Liver (tissue), 9 donors: ENCODE data around the gene HDLBP. TPM values are rescaled to one million over a fixed set of nuclear protein-coding genes. Genes with fewer than 3 reads are reported as not detected.

Experiments used
- DNase-seq: peaks from one replicate; pipeline ENCODE4 v3.0.0-alpha.2; 2017; ENCODE audit warnings: low spot score
- H3K27ac ChIP-seq, 2 donors: one replicate each; pipeline ENCODE4 v1.7.0; 2013; ENCODE audit warnings: inconsistent platforms in 2 of 2, low read length in 2 of 2, control low read depth in 1 of 2, low read depth in 1 of 2, mild to moderate bottlenecking in 1 of 2
- H3K27me3 ChIP-seq, 4 donors: one replicate each; pipeline versions ENCODE4 v1.6.1 to v1.7.0; 2013; ENCODE audit warnings: low read length in 3 of 4, inconsistent platforms in 1 of 4, mild to moderate bottlenecking in 1 of 4, moderate library complexity in 1 of 4; ENCODE audit not compliant: control insufficient read depth in 4 of 4, insufficient read depth in 4 of 4
- H3K36me3 ChIP-seq, 4 donors: one replicate each; pipeline versions ENCODE4 v1.6.1 to v1.7.0; 2013; ENCODE audit warnings: low read length in 3 of 4, mild to moderate bottlenecking in 3 of 4, low read depth in 1 of 4, moderate library complexity in 1 of 4; ENCODE audit not compliant: control insufficient read depth in 4 of 4, insufficient read depth in 3 of 4
- H3K4me1 ChIP-seq, 4 donors: one replicate each; pipeline versions ENCODE4 v1.6.1 to v1.7.0; 2013; ENCODE audit warnings: low read length in 3 of 4, mild to moderate bottlenecking in 3 of 4, moderate library complexity in 1 of 4; ENCODE audit not compliant: control insufficient read depth in 4 of 4, insufficient read depth in 4 of 4
- H3K4me3 ChIP-seq, 3 donors: one replicate each; pipeline versions ENCODE4 v1.6.1 to v1.7.0; 2013; ENCODE audit warnings: low read length in 3 of 3, control low read depth in 1 of 3, low read depth in 1 of 3, mild to moderate bottlenecking in 1 of 3
- H3K9ac ChIP-seq, 2 donors: one replicate each; pipeline ENCODE4 v1.7.0; 2013; ENCODE audit warnings: low read length in 2 of 2, mild to moderate bottlenecking in 2 of 2, moderate library complexity in 2 of 2, control low read depth in 1 of 2, low read depth in 1 of 2
- H3K9me3 ChIP-seq, 4 donors: one replicate each; pipeline versions ENCODE4 v1.6.1 to v1.7.0; 2013; ENCODE audit warnings: low read length in 3 of 4; ENCODE audit not compliant: control insufficient read depth in 4 of 4
- ATF3 ChIP-seq: IDR thresholded peaks from 2 replicates; pipeline ENCODE4 v1.6.1; 2016; ENCODE audit warnings: antibody characterized with exemption
- CTCF ChIP-seq: fragments of 150-350 bp; IDR thresholded peaks from 2 replicates; pipeline ENCODE4 v1.5.1; 2017; ENCODE audit warnings: improper control_type of control experiment, low read depth, low read length; ENCODE audit not compliant: missing input control
- GABPA ChIP-seq, 2 donors: IDR thresholded peaks in 1 of 2; conservative IDR thresholded peaks in 1 of 2; 2 replicates each; pipeline ENCODE4 v1.6.1; 2016; ENCODE audit warnings: antibody characterized with exemption in 2 of 2, mild to moderate bottlenecking in 1 of 2, moderate library complexity in 1 of 2
- HNF4A ChIP-seq, 2 donors: conservative IDR thresholded peaks; 2 replicates each; pipeline ENCODE4 v1.6.1; 2016; ENCODE audit warnings: antibody characterized with exemption in 2 of 2, mild to moderate bottlenecking in 2 of 2
- HNF4G ChIP-seq: IDR thresholded peaks from 2 replicates; pipeline ENCODE4 v1.6.1; 2016; ENCODE audit warnings: antibody characterized with exemption
- NR2F2 ChIP-seq: IDR thresholded peaks from 2 replicates; pipeline ENCODE4 v1.6.1; 2016; ENCODE audit warnings: antibody characterized with exemption
- REST ChIP-seq: IDR thresholded peaks from 2 replicates; pipeline ENCODE4 v1.6.1; 2016; ENCODE audit warnings: antibody characterized with exemption, mild to moderate bottlenecking
- RXRA ChIP-seq, 2 donors: IDR thresholded peaks; 2 replicates each; pipeline ENCODE4 v1.6.1; 2017 to 2018; ENCODE audit warnings: antibody characterized with exemption in 2 of 2, mild to moderate bottlenecking in 1 of 2
- SP1 ChIP-seq: IDR thresholded peaks from 2 replicates; pipeline ENCODE4 v1.6.1; 2018; ENCODE audit warnings: antibody characterized with exemption, mild to moderate bottlenecking
- TAF1 ChIP-seq: conservative IDR thresholded peaks from 2 replicates; pipeline ENCODE4 v1.6.1; 2016; ENCODE audit warnings: antibody characterized with exemption, mild to moderate bottlenecking
- YY1 ChIP-seq: IDR thresholded peaks from 2 replicates; pipeline ENCODE4 v1.6.1; 2016; ENCODE audit warnings: antibody characterized with exemption, mild to moderate bottlenecking
- WGBS: extraction: QIAGEN DNeasy Blood & Tissue Kit; methylation state at CpG from one replicate; pipeline ENCODE4 v1.1.7; 2013; 5-methylcytosine and 5-hydroxymethylcytosine counted together
- polyA plus RNA-seq, 2 donors: library from polyadenylated mRNA; stranded (reverse) in 1 of 2; unstranded in 1 of 2; fragments of 200-250 nt in 1 of 2; fragments of >200 nt in 1 of 2; fragmentation: Nextera tagmentation in 1 of 2; extraction: Ambion mirVana in 1 of 2; gene quantifications; one replicate each; pipeline versions ENCODE4 v1.2.1 to v1.2.3, GENCODE V29; 2013 to 2015
- total RNA-seq, 2 donors: library from RNA; depleted of rRNA; stranded (reverse); fragments of >200 nt; gene quantifications; one replicate each; pipeline ENCODE4 v1.2.3, GENCODE V29; 2014
- donor health status: healthy.
- donor health status: healthy.
- donor health status: healthy.
- donor health status: healthy.
- donor health status: healthy.

The HDLBP gene
- total and polyA plus RNA-seq, 4 donors: 219 to 580 (median 258) TPM

GRCh38 chr2:241308267-241308666 is 7.2 kb downstream of the HDLBP start (continued):
- TF ChIP-seq GABPA (IDR thresholded peaks at IDR 0.05 in 1 of 2, conservative IDR thresholded peaks at IDR 0.05 in 1 of 2) (no peak), HNF4A (conservative IDR thresholded peaks at IDR 0.05) (no peak)

DNA sequence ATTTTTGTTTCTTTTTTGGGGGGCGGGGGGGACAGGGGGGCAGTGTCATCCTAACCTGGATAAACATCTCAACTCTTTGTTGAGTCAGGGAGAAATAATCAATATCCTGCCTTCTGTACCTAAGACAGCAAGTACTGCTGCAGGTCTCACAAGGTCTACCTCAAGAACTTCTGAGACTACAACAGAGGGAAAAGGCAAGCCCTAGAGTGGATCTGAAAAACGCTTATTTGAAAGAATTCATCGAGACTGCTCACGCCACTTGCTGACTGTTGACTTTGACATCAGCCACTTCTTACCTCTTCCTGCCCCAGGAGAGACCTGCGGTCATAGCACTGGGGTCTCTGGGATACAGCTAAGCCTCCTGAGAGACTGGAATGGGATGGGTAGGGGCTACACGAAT is 8.4 kb downstream of the HDLBP start:
- no peak for DNase-seq
- Histone ChIP-seq H3K4me3 (no peak overlapping the region), H3K9ac (no peak overlapping the region), H3K27me3 (no peaks in the 10 kb centered on the region), H3K36me3 (no peaks in the 10 kb centered on the region), H3K27ac (no peak overlapping the region), H3K9me3 (no peaks in the 10 kb centered on the region), H3K4me1 (peaks cover 3 to 50% (median 40%) of the 10 kb centered on the region in 4 donors)
- no peak for TF ChIP-seq YY1
- 75% methylated on average over 6 of the region's 6 CpGs for WGBS

DNA sequence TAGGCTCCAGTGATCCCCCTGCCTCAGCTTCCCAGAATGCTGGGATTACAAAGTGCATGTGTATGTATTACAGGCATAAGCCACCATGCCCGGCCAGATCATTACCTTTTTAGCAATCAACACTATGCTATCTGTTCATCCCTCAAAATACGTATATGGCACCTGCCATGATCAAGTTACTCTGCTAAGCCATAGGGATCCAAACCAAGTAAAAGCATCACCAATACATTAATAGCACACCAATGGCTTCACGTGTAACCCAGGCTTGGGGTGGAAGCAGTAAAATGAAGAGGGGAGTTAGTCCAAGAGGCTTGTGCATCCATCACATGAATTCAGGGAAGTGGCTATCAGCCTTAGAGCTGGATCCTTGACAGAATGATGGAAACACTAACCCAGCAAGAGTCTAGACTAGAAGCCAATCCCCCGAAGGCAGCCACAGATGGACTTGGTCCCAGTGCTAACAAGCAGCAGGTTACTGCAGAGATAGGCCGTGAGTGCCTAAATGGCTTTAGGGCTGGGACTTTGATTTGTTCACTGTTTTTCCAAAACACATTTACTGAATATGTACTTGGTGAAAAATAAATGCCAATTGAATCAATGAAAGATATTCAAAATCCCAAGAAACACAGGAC is 11.3 kb downstream of the HDLBP start:
- H3K4me3 ChIP-seq: no peak overlapping the region
- H3K9me3 ChIP-seq: no peaks in the 10 kb centered on the region
- WGBS: 89% methylated on average over 5 of the region's 5 CpGs
- TF ChIP-seq GABPA (IDR thresholded peaks at IDR 0.05 in 1 of 2, conservative IDR thresholded peaks at IDR 0.05 in 1 of 2): no peak
- TF ChIP-seq YY1: no peak
- TF ChIP-seq SP1: no peak
- H3K36me3 ChIP-seq: no peaks in the 10 kb centered on the region
- H3K9ac ChIP-seq: no peak overlapping the region
- H3K27ac ChIP-seq: no peak overlapping the region
- peaks cover 0 to 34% (median 23%) of the 10 kb centered on the region in 4 donors for H3K4me1 ChIP-seq
- H3K27me3 ChIP-seq: no peaks in the 10 kb centered on the region
- no peak for DNase-seq

GRCh38 chr2:241302759-241303651 is 12.5 kb downstream of the HDLBP start:
- Histone ChIP-seq H3K27ac (peak overlapping the region in 1 of 2 donors; percentile 12), H3K4me3 (no peak overlapping the region), H3K9ac (no peak overlapping the region), H3K27me3 (no peaks in the 10 kb centered on the region), H3K36me3 (no peaks in the 10 kb centered on the region), H3K9me3 (no peaks in the 10 kb centered on the region), H3K4me1 (peaks cover 0 to 33% (median 22%) of the 10 kb centered on the region in 4 donors)
- no peak for TF ChIP-seq ATF3
- TF ChIP-seq YY1: no peak
- no peak for TF ChIP-seq SP1
- no peak for TF ChIP-seq GABPA (IDR thresholded peaks at IDR 0.05 in 1 of 2, conservative IDR thresholded peaks at IDR 0.05 in 1 of 2)
- TF ChIP-seq CTCF: no peak
- TF ChIP-seq HNF4A (conservative IDR thresholded peaks at IDR 0.05): no peak
- TF ChIP-seq REST: no peak
- no peak for TF ChIP-seq TAF1
- no peak for TF ChIP-seq HNF4G
- TF ChIP-seq NR2F2: no peak
- no peak for TF ChIP-seq RXRA (IDR thresholded peaks at IDR 0.05)
- no peak for DNase-seq
- 81% methylated on average over 13 of the region's 13 CpGs for WGBS
